GM10266 (cell line): Measurements from ENCODE around the gene ZSWIM3.

ENCODE experiments used
- DNase-seq: peaks from one replicate; pipeline ENCODE4 v3.0.0; 2012; ENCODE audit errors: extremely low spot score
- CTCF ChIP-seq: IDR thresholded peaks from 2 replicates; pipeline ENCODE4 v1.5.1; 2012; ENCODE audit warnings: mild to moderate bottlenecking, low read depth; ENCODE audit not compliant: control insufficient read depth, insufficient read depth; ENCODE audit errors: missing control alignments

Gene ZSWIM3

GRCh38 chr20:45857114-45857881 lies at the start of gene ZSWIM3, which contains the start of gene ACOT8:
TSS of gene ZSWIM3 (plus strand) at chr20:45857614. CDS start at chr20:45857826, 212 bp downstream.
TSS of gene ACOT8 (minus strand) at chr20:45857392. CDS start at chr20:45857315, 77 bp downstream.
- TF ChIP-seq CTCF: no peak

GRCh38 chr20:45810191-45810970 lies 47.0 kb upstream of the ZSWIM3 start:
- no peak for TF ChIP-seq CTCF
- DNase-seq: no peak

More at GRCh38 chr20:45857114-45857881, at the start of gene ZSWIM3, which contains the start of gene ACOT8:
- DNase-seq: peak; percentile 98

- peak; percentile 98 for DNase-seq
- no peak for TF ChIP-seq CTCF
Observed at GRCh38 chr20:45812157-45813005, 45.0 kb upstream of the ZSWIM3 start, which contains the start of gene UBE2C. TSS of gene UBE2C (plus strand) at chr20:45812644. CDS start at chr20:45812696, 52 bp downstream.

GRCh38 chr20:45813006-45813340 lies 44.4 kb upstream of the ZSWIM3 start:
- no peak for DNase-seq
- no peak for TF ChIP-seq CTCF

GRCh38 chr20:45813489-45813888 lies 43.9 kb upstream of the ZSWIM3 start:
- no peak for TF ChIP-seq CTCF
- DNase-seq: no peak

- TF ChIP-seq CTCF: no peak
- no peak for DNase-seq
Observed at GRCh38 chr20:45814314-45814713, 43.1 kb upstream of the ZSWIM3 start.

- no peak for TF ChIP-seq CTCF
- DNase-seq: no peak
Observed at GRCh38 chr20:45816951-45817350, 40.5 kb upstream of the ZSWIM3 start.
